ENCODE data around the gene COL4A2. TPM values are rescaled to one million over a fixed set of nuclear protein-coding genes. Genes with fewer than 3 reads are reported as not detected.

Gene COL4A2
- total and polyA plus RNA-seq, 2 experiments from 2014 or later = 146 to 455 TPM

DNA sequence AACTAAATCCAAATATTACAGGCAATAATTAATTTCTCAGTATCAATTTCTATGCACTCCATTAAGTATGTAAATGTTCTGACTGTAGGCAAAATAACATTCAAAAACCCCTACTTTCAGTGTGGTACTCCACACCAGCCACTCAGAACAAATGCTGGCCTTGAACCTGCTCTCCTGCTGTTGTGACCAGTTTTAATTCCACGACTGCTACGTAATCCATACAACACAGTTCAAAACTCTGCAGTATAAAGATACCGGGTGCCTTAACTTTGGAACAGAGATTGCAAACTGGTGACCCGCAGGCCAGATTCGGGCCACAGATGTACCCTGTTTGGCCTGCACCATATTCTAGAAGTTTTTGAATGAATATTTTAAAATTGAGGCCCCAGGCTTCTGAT is 30.5 kb upstream of the COL4A2 start:
- no peak overlapping the region for H3K4me3 ChIP-seq
- H3K27me3 ChIP-seq (replicated peaks; ENCODE audit: insufficient read depth) = no peaks in the 10 kb centered on the region
- no peak for DNase-seq
- no peaks in the 10 kb centered on the region for H3K9me3 ChIP-seq (ENCODE audit: low read depth)
- TF ChIP-seq EZH2 (IDR thresholded peaks at IDR 0.05; ENCODE audit: insufficient read depth, poor library complexity, severe bottlenecking) (no peak), EZH2phosphoT487 (IDR thresholded peaks at IDR 0.05; ENCODE audit: insufficient read depth, low read depth) (no peak)
- in situ Hi-C loops (cut with MboI) = no loop called here
- H2AFZ ChIP-seq = no peak overlapping the region
- no peak overlapping the region for H3K4me2 ChIP-seq (ENCODE audit: unreplicated experiment)
- H3K36me3 ChIP-seq (ENCODE audit: low read depth) = no peaks in the 10 kb centered on the region
- H3K27ac ChIP-seq = no peak overlapping the region
- peaks cover 33% of the 10 kb centered on the region for H3K79me2 ChIP-seq (ENCODE audit: insufficient read depth)
- no peaks in the 10 kb centered on the region for H3K4me1 ChIP-seq (ENCODE audit: insufficient read depth)
- no peaks in the 10 kb centered on the region for H3F3A ChIP-seq (ENCODE audit: insufficient read depth)
- 97 to 99% methylated on average over 5 of the region's 5 CpGs for WGBS, 2 experiments (ENCODE audit: low coverage in 1 of 2, low lambda C conversion rate in 2 of 2, missing lambda C conversion rate in 2 of 2)
- no peaks in the 10 kb centered on the region for H4K20me1 ChIP-seq (ENCODE audit: insufficient read depth)
- no peak overlapping the region for H3K9ac ChIP-seq
- no peaks in the 10 kb centered on the region for H3K9me2 ChIP-seq (ENCODE audit: insufficient read depth)

- H2AFZ ChIP-seq = no peak overlapping the region
- H3K4me1 ChIP-seq (ENCODE audit: insufficient read depth) = no peaks in the 10 kb centered on the region
- no peaks in the 10 kb centered on the region for H4K20me1 ChIP-seq (ENCODE audit: insufficient read depth)
- H3K9me2 ChIP-seq (ENCODE audit: insufficient read depth) = no peaks in the 10 kb centered on the region
- no peaks in the 10 kb centered on the region for H3K36me3 ChIP-seq (ENCODE audit: low read depth)
- 71% methylated on average over 5 of the region's 5 CpGs for WGBS, 2 experiments (ENCODE audit: low coverage in 1 of 2, low lambda C conversion rate in 2 of 2, missing lambda C conversion rate in 2 of 2)
- peaks cover 30% of the 10 kb centered on the region for H3K79me2 ChIP-seq (ENCODE audit: insufficient read depth)
- no peaks in the 10 kb centered on the region for H3F3A ChIP-seq (ENCODE audit: insufficient read depth)
- no peak for DNase-seq
- in situ Hi-C loops (cut with MboI) = no loop called here
- H3K4me3 ChIP-seq = no peak overlapping the region
- H3K27me3 ChIP-seq (replicated peaks; ENCODE audit: insufficient read depth) = no peaks in the 10 kb centered on the region
- no peak overlapping the region for H3K9ac ChIP-seq
- no peaks in the 10 kb centered on the region for H3K9me3 ChIP-seq (ENCODE audit: low read depth)
- TF ChIP-seq EZH2phosphoT487 (IDR thresholded peaks at IDR 0.05; ENCODE audit: insufficient read depth, low read depth) = no peak
- TF ChIP-seq EZH2 (IDR thresholded peaks at IDR 0.05; ENCODE audit: insufficient read depth, poor library complexity, severe bottlenecking) = no peak
- no peak overlapping the region for H3K27ac ChIP-seq
- H3K4me2 ChIP-seq (ENCODE audit: unreplicated experiment) = no peak overlapping the region
Observed at GRCh38 chr13:110277357-110277975, 29.6 kb upstream of the COL4A2 start.

- Histone ChIP-seq H3K36me3 (ENCODE audit: low read depth) (no peaks in the 10 kb centered on the region), H3K79me2 (ENCODE audit: insufficient read depth) (peaks cover 30% of the 10 kb centered on the region), H3K4me2 (ENCODE audit: unreplicated experiment) (no peak overlapping the region), H3K9me2 (ENCODE audit: insufficient read depth) (no peaks in the 10 kb centered on the region), H3K4me3 (no peak overlapping the region), H4K20me1 (ENCODE audit: insufficient read depth) (peaks cover 4% of the 10 kb centered on the region; the same call in 1 of the 2 replicates), H3K27me3 (replicated peaks; ENCODE audit: insufficient read depth) (no peaks in the 10 kb centered on the region), H3K9me3 (ENCODE audit: low read depth) (no peaks in the 10 kb centered on the region), H3K4me1 (ENCODE audit: insufficient read depth) (peaks cover 2% of the 10 kb centered on the region), H3K9ac (no peak overlapping the region), H2AFZ (no peak overlapping the region), H3F3A (ENCODE audit: insufficient read depth) (0 out of 2 replicates have a peak, but pooled peaks cover 5% of the 10 kb centered on the region), H3K27ac (no peak overlapping the region)
- TF ChIP-seq EZH2 (IDR thresholded peaks at IDR 0.05; ENCODE audit: insufficient read depth, poor library complexity, severe bottlenecking) (no peak), EZH2phosphoT487 (IDR thresholded peaks at IDR 0.05; ENCODE audit: insufficient read depth, low read depth) (no peak)
- DNase-seq = no peak
- in situ Hi-C loops (cut with MboI) = no loop called here
- 84 to 85% methylated on average over 7 of the region's 7 CpGs for WGBS, 2 experiments (ENCODE audit: low coverage in 1 of 2, low lambda C conversion rate in 2 of 2, missing lambda C conversion rate in 2 of 2)
Observed at GRCh38 chr13:110278859-110279258, 28.2 kb upstream of the COL4A2 start.

GRCh38 chr13:110279684-110280083 is 27.4 kb upstream of the COL4A2 start:
- Histone ChIP-seq H3K9me3 (ENCODE audit: low read depth) (no peaks in the 10 kb centered on the region), H3K27me3 (replicated peaks; ENCODE audit: insufficient read depth) (no peaks in the 10 kb centered on the region), H3K27ac (no peak overlapping the region), H4K20me1 (ENCODE audit: insufficient read depth) (peaks cover 4% of the 10 kb centered on the region; the same call in 1 of the 2 replicates), H3K79me2 (ENCODE audit: insufficient read depth) (peaks cover 30% of the 10 kb centered on the region), H3K4me1 (ENCODE audit: insufficient read depth) (peaks cover 10% of the 10 kb centered on the region), H3K4me2 (ENCODE audit: unreplicated experiment) (no peak overlapping the region), H3K9ac (no peak overlapping the region), H3K4me3 (no peak overlapping the region), H3F3A (ENCODE audit: insufficient read depth) (0 out of 2 replicates have a peak, but pooled peaks cover 11% of the 10 kb centered on the region), H3K36me3 (ENCODE audit: low read depth) (no peaks in the 10 kb centered on the region), H3K9me2 (ENCODE audit: insufficient read depth) (no peaks in the 10 kb centered on the region), H2AFZ (no peak overlapping the region)
- TF ChIP-seq EZH2phosphoT487 (IDR thresholded peaks at IDR 0.05; ENCODE audit: insufficient read depth, low read depth) (no peak), EZH2 (IDR thresholded peaks at IDR 0.05; ENCODE audit: insufficient read depth, poor library complexity, severe bottlenecking) (no peak)
- 78 to 84% methylated on average over 4 of the region's 4 CpGs for WGBS, 2 experiments (ENCODE audit: low coverage in 1 of 2, low lambda C conversion rate in 2 of 2, missing lambda C conversion rate in 2 of 2)
- in situ Hi-C loops (cut with MboI) = no loop called here
- DNase-seq = no peak
